PC-9 (cell line): Measurements from ENCODE around the gene CAST. TPM values are rescaled to one million over a fixed set of nuclear protein-coding genes. Genes with fewer than 3 reads are reported as not detected.
A peak's percentile ranks its signal among the peaks of the same experiment; 100 is the strongest.

Experiments
- BruUV-seq: library from RNA; stranded (reverse); fragments of 400-500 nt; replicated peaks from 2 replicates; lab custom pipeline; 2021; lab: Mats Ljungman, UMichigan
- CTCF ChIA-PET: fragments of 300-600 bp; sonication (Branson Sonifier 250); formaldehyde crosslinking; loops from one replicate; lab custom pipeline; 2022; ENCODE audit warnings: antibody characterized with exemption; lab: Charles Lee
- POLR2A ChIA-PET: fragments of 300-600 bp; sonication (Branson Sonifier 250); formaldehyde crosslinking; loops from one replicate; lab custom pipeline; 2022; ENCODE audit warnings: antibody characterized with exemption; ENCODE audit not compliant: unreplicated experiment; lab: Charles Lee
- DNase-seq, 2 experiments: peaks; one replicate each; pipeline versions ENCODE4 v3.0.0 to v3.0.0-alpha.2; 2015 to 2022; ENCODE audit warnings: mixed read lengths in 1 of 2
- H2AFZ ChIP-seq: fragments of 200-600 bp; sonication (generic); 2 replicates; pipeline ENCODE4 v1.8.1; 2017; ENCODE audit warnings: antibody characterized with exemption
- H3F3A ChIP-seq: fragments of 200-600 bp; sonication (generic); 2 replicates; pipeline ENCODE4 v1.8.1; 2017; ENCODE audit warnings: antibody characterized with exemption, mild to moderate bottlenecking, low read depth; ENCODE audit not compliant: insufficient read depth
- H3K27ac ChIP-seq: fragments of 200-600 bp; sonication (generic); 2 replicates; pipeline ENCODE4 v1.6.1; 2016; ENCODE audit warnings: mixed run types
- H3K27me3 ChIP-seq: fragments of 200-600 bp; sonication (generic); 2 replicates; pipeline ENCODE4 v1.6.1; 2016; ENCODE audit warnings: low read depth, mixed run types; ENCODE audit not compliant: insufficient read depth
- H3K36me3 ChIP-seq: fragments of 200-600 bp; sonication (generic); 2 replicates; pipeline ENCODE4 v1.6.1; 2016; ENCODE audit warnings: low read depth, mixed run types
- H3K4me1 ChIP-seq: fragments of 200-600 bp; sonication (generic); replicated peaks from 2 replicates; pipeline ENCODE4 v1.6.1; 2016; ENCODE audit warnings: mixed run types; ENCODE audit not compliant: insufficient read depth
- H3K4me2 ChIP-seq: fragments of 200-600 bp; sonication (generic); 2 replicates; pipeline ENCODE4 v1.6.1; 2017; ENCODE audit warnings: mixed run types
- H3K4me3 ChIP-seq: fragments of 200-600 bp; sonication (generic); 2 replicates; pipeline ENCODE4 v1.6.1; 2016; ENCODE audit warnings: mixed run types
- H3K79me2 ChIP-seq: fragments of 200-600 bp; sonication (generic); 2 replicates; pipeline ENCODE4 v1.6.1; 2017; ENCODE audit warnings: low read depth, mixed run types
- H3K9me2 ChIP-seq: fragments of 200-600 bp; sonication (generic); 2 replicates; pipeline ENCODE4 v1.8.1; 2017; ENCODE audit warnings: mild to moderate bottlenecking; ENCODE audit not compliant: insufficient read depth
- H3K9me3 ChIP-seq: fragments of 200-600 bp; sonication (generic); 2 replicates; pipeline ENCODE4 v1.8.1; 2016; ENCODE audit warnings: low read depth; ENCODE audit not compliant: insufficient read depth
- H4K20me1 ChIP-seq: fragments of 200-600 bp; sonication (generic); 2 replicates; pipeline ENCODE4 v1.8.1; 2017; ENCODE audit not compliant: insufficient read depth
- CTCF ChIP-seq: fragments of 200-600 bp; sonication (generic); conservative IDR thresholded peaks from 2 replicates; pipeline ENCODE4 v1.6.1; 2017; ENCODE audit warnings: mixed run types, antibody characterized with exemption, mild to moderate bottlenecking, moderate library complexity
- EZH2 ChIP-seq: fragments of 200-600 bp; sonication (generic); IDR thresholded peaks from 2 replicates; pipeline ENCODE4 v1.8.0; 2017; ENCODE audit warnings: antibody characterized with exemption, low read depth
- intact Hi-C: fragments of 100-400 bp; cut with micrococcal nuclease; formaldehyde crosslinking; loops from one replicate; pipeline ENCODE4 v1.10.0; 2022; ENCODE audit not compliant: unreplicated experiment
- total RNA-seq: library from RNA; stranded (reverse); gene quantifications from 2 replicates; pipeline ENCODE4 v1.2.3, GENCODE V29; 2021

Gene CAST
- total RNA-seq, 1 experiment from 2014 or later = 289 TPM

- H3K9me3 ChIP-seq = no peaks in the 10 kb centered on the region
- intact Hi-C loops = loop anchor here (10.0 kb wide), 1 partner anchor 336 kb away; no protein-coding TSS in a partner anchor
- H3K9me2 ChIP-seq = no peaks in the 10 kb centered on the region
- TF ChIP-seq EZH2 (no peak), CTCF (no peak)
- ChIA-PET POLR2A (interaction anchor here (0.8 kb wide), 1 partner anchor 61 kb away, joined by 4 read pairs; no protein-coding TSS in a partner anchor), CTCF (no interaction called here)
- H3K27me3 ChIP-seq = no peaks in the 10 kb centered on the region
- H2AFZ ChIP-seq = no peak overlapping the region
- H3K36me3 ChIP-seq = peaks cover 26% of the 10 kb centered on the region; the same call in 1 of the 2 replicates
- H3K4me3 ChIP-seq = no peak overlapping the region
- H3F3A ChIP-seq = peaks cover 10% of the 10 kb centered on the region; the same call in 1 of the 2 replicates
- H3K4me2 ChIP-seq = no peak overlapping the region
- no peaks in the 10 kb centered on the region for H4K20me1 ChIP-seq
- no peak for DNase-seq
- peaks cover 20% of the 10 kb centered on the region for H3K4me1 ChIP-seq
- H3K79me2 ChIP-seq = peaks cover 24% of the 10 kb centered on the region
- no TSS peak for BruUV-seq
- no peak overlapping the region for H3K27ac ChIP-seq
These were observed 18.7 kb downstream of the CAST start for GRCh38 chr5:96680759-96681470.

DNA sequence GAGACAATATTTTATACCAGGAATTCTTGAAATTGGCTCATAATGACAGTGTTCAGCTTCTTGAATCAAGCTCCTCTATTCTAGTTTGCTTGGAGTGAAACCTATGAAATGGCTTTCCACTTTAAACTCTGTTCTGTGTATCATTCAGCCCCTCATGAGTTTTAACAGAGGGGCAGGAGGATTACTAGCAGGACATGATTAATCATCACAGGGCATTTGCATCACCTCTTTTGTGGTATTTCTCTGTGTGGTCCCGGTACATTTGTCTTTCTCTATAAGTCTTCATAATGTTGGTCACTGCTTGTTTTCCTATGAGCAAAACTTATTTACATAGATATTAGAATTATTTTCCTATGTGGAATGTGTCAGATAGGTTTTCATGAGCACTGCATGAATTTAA lies 21.2 kb downstream of the CAST start:
- ChIA-PET POLR2A (no interaction called here), CTCF (no interaction called here)
- H3K4me1 ChIP-seq = peaks cover 4% of the 10 kb centered on the region; the same call in 1 of the 2 replicates
- H3K9me2 ChIP-seq = no peaks in the 10 kb centered on the region
- peak overlapping the region; percentile 26; the same call in 1 of the 2 replicates for H3K27ac ChIP-seq
- peaks cover 16% of the 10 kb centered on the region; the same call in 1 of the 2 replicates for H3F3A ChIP-seq
- no TSS peak for BruUV-seq
- no peak overlapping the region for H3K4me3 ChIP-seq
- H4K20me1 ChIP-seq = no peaks in the 10 kb centered on the region
- H3K79me2 ChIP-seq = peaks cover 18% of the 10 kb centered on the region
- H3K27me3 ChIP-seq = no peaks in the 10 kb centered on the region
- no peaks in the 10 kb centered on the region for H3K9me3 ChIP-seq
- no peak overlapping the region for H3K4me2 ChIP-seq
- no peak overlapping the region for H2AFZ ChIP-seq
- H3K36me3 ChIP-seq = 0 out of 2 replicates have a peak, but pooled peaks cover 13% of the 10 kb centered on the region
- intact Hi-C loops = loop anchor here (10.0 kb wide), 1 partner anchor 339 kb away; no protein-coding TSS in a partner anchor
- TF ChIP-seq CTCF (no peak), EZH2 (no peak)
- DNase-seq = no peak

- Histone ChIP-seq H3K27ac (peak overlapping the region; percentile 26; the same call in 1 of the 2 replicates), H4K20me1 (peaks cover 1% of the 10 kb centered on the region; the same call in 1 of the 2 replicates), H3K4me1 (peaks cover 4% of the 10 kb centered on the region; the same call in 1 of the 2 replicates), H3K4me3 (no peak overlapping the region), H3K4me2 (no peak overlapping the region), H3K9me2 (no peaks in the 10 kb centered on the region), H3K27me3 (no peaks in the 10 kb centered on the region), H2AFZ (no peak overlapping the region), H3F3A (peaks cover 13% of the 10 kb centered on the region; the same call in 1 of the 2 replicates), H3K9me3 (no peaks in the 10 kb centered on the region), H3K79me2 (peaks cover 23% of the 10 kb centered on the region), H3K36me3 (0 out of 2 replicates have a peak, but pooled peaks cover 13% of the 10 kb centered on the region)
- DNase-seq = no peak
- POLR2A ChIA-PET = no interaction called here
- CTCF ChIA-PET = no interaction called here
- BruUV-seq = no TSS peak
- no peak for TF ChIP-seq EZH2
- no peak for TF ChIP-seq CTCF
- intact Hi-C loops = loop anchor here (10.0 kb wide), 1 partner anchor 339 kb away; no protein-coding TSS in a partner anchor
These were observed 21.6 kb downstream of the CAST start for GRCh38 chr5:96683810-96684209.
